CD4-positive, alpha-beta T cell treated with Interleukin-12 subunit alpha and Interleukin-12 subunit beta, for 1 hour (primary cell): ENCODE results near the gene EIF3L.
A peak's percentile ranks its signal among the peaks of the same experiment; 100 is the strongest.
"Not testable (repeated sequence)": the region's sequence is repeated elsewhere in the genome, so short reads cannot be mapped to it uniquely, and the experiment has no call there.

Experiments
- DNase-seq: peaks from one replicate; pipeline ENCODE4 v3.0.0-alpha.2; 2020

EIF3L gene

GRCh38 chr22:37849089-37849751 is at the start of gene EIF3L:
EIF3L (plus strand) TSS chr22:37849419; CDS start chr22:37849450, 31 bp downstream.
- DNase-seq, result peak; percentile 88

- DNase-seq, result not testable (repeated sequence)
Measured at GRCh38 chr22:37799979-37800378, 49.2 kb upstream of the EIF3L start.

- no peak for DNase-seq
Measured at GRCh38 chr22:37801946-37802309, 47.3 kb upstream of the EIF3L start.

GRCh38 chr22:37802310-37803194 is 46.7 kb upstream of the EIF3L start:
- DNase-seq, result peak; percentile 15

GRCh38 chr22:37803195-37803638 is 46.0 kb upstream of the EIF3L start:
- DNase-seq, result no peak

- DNase-seq, result no peak
Measured at GRCh38 chr22:37803639-37804351, 45.4 kb upstream of the EIF3L start.

GRCh38 chr22:37804352-37804880 is 44.8 kb upstream of the EIF3L start:
- no peak for DNase-seq

- peak; percentile 76 for DNase-seq
Measured at GRCh38 chr22:37804881-37805809, 44.1 kb upstream of the EIF3L start.

- DNase-seq, result no peak
Measured at GRCh38 chr22:37805810-37806277, 43.4 kb upstream of the EIF3L start.

GRCh38 chr22:37806409-37807333 is 42.5 kb upstream of the EIF3L start:
- peak; percentile 9 for DNase-seq

- peak; percentile 92 for DNase-seq
Measured at GRCh38 chr22:37807410-37808293, 41.6 kb upstream of the EIF3L start, which contains the start of gene GCAT. GCAT (plus strand) TSS chr22:37807934; CDS start chr22:37807968, 34 bp downstream.

GRCh38 chr22:37808294-37808657 is 40.9 kb upstream of the EIF3L start:
- no peak for DNase-seq

- no peak for DNase-seq
Measured at GRCh38 chr22:37809672-37810333, 39.4 kb upstream of the EIF3L start.

GRCh38 chr22:37811867-37812266 is 37.4 kb upstream of the EIF3L start:
- no peak for DNase-seq

- DNase-seq, result no peak
Measured at GRCh38 chr22:37812869-37813678, 36.1 kb upstream of the EIF3L start.

GRCh38 chr22:37815593-37815992 is 33.6 kb upstream of the EIF3L start:
- DNase-seq, result no peak

GRCh38 chr22:37816543-37817180 is 32.6 kb upstream of the EIF3L start:
- DNase-seq, result no peak
